Measurements from ENCODE around the gene TBC1D30.

The TBC1D30 gene

GRCh38 chr12:64915242-64915641 is 90.8 kb downstream of the TBC1D30 start:
- DNase-seq, result no peak

- no peak for DNase-seq
Observed at GRCh38 chr12:64916411-64917261, 92.2 kb downstream of the TBC1D30 start.

- DNase-seq, result no peak
Observed at GRCh38 chr12:64918344-64918743, 93.9 kb downstream of the TBC1D30 start.

- no peak for DNase-seq
Observed at GRCh38 chr12:64918801-64919200, 94.4 kb downstream of the TBC1D30 start.

GRCh38 chr12:64922853-64923252 is 98.4 kb downstream of the TBC1D30 start:
- DNase-seq, result no peak

- DNase-seq, result no peak
Observed at GRCh38 chr12:64923536-64923935, 99.1 kb downstream of the TBC1D30 start.
